ENCODE measurements around the gene EMD. TPM values are rescaled to one million over a fixed set of nuclear protein-coding genes. Genes with fewer than 3 reads are reported as not detected.
A peak's percentile ranks its signal among the peaks of the same experiment; 100 is the strongest.

EMD gene
- total RNA-seq, 1 donor from 2014 or later: 16.1 TPM

DNA sequence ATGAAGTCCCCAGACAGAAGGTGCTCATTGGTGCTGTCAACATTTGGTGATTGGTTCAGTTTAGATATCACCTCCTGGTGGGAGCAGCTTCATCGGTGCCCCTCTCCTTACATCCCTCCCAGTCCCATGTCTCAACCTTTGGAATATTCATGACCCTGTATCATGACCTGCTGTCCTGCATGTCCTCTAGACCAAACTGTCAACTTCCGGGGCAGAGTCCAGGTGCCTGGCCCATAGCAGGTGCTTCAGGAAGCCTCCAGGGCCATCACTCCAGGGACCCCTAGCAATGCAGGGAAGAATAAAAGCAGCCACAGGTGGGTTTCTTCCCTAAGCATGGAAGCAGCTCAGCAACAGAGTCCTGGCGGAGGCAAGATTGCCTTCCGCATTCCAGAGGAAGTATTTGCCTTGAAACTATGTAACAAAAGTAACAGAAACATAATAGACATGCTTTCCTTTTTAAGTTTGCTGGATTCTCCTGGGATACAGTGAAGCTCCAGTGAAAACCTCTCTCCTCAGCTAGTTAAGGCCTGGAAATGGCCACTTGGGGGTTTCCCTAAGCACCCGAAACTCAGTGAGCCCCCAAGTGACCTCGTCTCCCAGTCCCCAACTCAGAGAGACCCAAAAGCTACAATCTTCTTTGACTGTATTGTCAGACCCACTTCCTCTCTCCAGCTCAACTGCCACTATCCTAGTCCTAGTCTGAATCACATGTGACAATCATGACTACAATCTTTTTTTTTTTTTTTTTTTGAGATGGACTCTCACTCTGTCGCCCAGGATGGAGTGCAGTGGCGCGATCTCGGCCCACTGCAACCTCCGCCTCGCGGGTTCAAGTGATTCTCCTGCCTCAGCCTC, 48.0 kb downstream of the EMD start:
- H3K27me3 ChIP-seq (ENCODE audit: control insufficient read depth, insufficient read depth, low read length): no peaks in the 10 kb centered on the region
- no peaks in the 10 kb centered on the region for H3K36me3 ChIP-seq (ENCODE audit: control insufficient read depth, insufficient read depth, low read length)
- DNase-seq (ENCODE audit: low read depth) (no peak), FAIRE-seq (no peak)
- H3K4me3 ChIP-seq (ENCODE audit: low read depth, low read length): no peak overlapping the region
- TF ChIP-seq, protein P1, sequence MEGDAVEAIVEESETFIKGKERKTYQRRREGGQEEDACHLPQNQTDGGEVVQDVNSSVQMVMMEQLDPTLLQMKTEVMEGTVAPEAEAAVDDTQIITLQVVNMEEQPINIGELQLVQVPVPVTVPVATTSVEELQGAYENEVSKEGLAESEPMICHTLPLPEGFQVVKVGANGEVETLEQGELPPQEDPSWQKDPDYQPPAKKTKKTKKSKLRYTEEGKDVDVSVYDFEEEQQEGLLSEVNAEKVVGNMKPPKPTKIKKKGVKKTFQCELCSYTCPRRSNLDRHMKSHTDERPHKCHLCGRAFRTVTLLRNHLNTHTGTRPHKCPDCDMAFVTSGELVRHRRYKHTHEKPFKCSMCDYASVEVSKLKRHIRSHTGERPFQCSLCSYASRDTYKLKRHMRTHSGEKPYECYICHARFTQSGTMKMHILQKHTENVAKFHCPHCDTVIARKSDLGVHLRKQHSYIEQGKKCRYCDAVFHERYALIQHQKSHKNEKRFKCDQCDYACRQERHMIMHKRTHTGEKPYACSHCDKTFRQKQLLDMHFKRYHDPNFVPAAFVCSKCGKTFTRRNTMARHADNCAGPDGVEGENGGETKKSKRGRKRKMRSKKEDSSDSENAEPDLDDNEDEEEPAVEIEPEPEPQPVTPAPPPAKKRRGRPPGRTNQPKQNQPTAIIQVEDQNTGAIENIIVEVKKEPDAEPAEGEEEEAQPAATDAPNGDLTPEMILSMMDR (IDR thresholded peaks at IDR 0.05; ENCODE audit: insufficient read depth, low read length, severe bottlenecking): no peak

DNA sequence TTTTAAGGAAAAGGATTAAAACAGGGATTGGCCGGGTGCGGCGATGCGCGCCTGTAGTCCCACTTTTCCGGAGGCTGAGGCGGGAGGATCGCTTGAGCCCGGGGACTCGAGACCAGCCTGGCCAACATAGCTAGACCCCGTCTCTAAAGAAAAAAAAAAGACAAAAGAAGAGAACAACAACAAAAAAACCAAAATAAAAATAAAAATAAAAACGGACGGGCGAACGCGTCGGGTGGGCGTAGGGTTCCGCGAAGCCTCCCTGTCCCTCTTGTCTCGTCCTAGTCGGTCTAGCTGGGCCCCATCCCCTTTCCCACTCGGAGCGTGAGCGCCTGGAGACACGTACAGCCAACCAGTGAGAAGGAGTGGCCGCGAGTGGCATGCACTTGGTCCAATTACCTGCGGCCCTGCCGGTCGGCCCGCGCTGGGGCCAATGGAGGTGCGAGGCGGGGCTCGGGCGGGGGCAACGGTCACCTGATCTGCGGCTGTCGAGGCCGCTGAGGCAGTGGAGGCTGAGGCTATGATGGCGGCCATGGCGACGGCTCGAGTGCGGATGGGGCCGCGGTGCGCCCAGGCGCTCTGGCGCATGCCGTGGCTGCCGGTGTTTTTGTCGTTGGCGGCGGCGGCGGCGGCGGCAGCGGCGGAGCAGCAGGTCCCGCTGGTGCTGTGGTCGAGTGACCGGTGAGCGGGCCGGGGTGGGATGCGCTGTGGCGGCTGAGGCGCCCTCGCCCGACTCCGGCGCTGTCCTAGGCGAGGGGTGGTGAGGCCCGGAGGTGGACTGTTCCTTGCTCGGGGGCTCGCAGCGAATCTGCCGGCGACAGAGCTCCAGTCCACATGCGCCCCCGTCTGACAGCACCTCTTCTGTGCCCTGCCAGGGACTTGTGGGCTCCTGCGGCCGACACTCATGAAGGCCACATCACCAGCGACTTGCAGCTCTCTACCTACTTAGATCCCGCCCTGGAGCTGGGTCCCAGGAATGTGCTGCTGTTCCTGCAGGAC, 49.4 kb downstream of the EMD start, which contains the start of gene ATP6AP1:
Gene ATP6AP1, plus strand, starts transcription at position 502 of the 996 bp plus-strand sequence. Its CDS starts 16 bp downstream, at position 518.
- DNase-seq (ENCODE audit: low read depth): peak; percentile 75
- Histone ChIP-seq H3K4me3 (ENCODE audit: low read depth, low read length) (peak within 1 kb of the TSS; percentile 59), H3K36me3 (ENCODE audit: control insufficient read depth, insufficient read depth, low read length) (peaks cover 3% of the 10 kb centered on the region), H3K27me3 (ENCODE audit: control insufficient read depth, insufficient read depth, low read length) (no peaks in the 10 kb centered on the region)
- TF ChIP-seq, protein P1 (IDR thresholded peaks at IDR 0.05; ENCODE audit: insufficient read depth, low read length, severe bottlenecking): peak; percentile 10
- no peak for FAIRE-seq

DNA sequence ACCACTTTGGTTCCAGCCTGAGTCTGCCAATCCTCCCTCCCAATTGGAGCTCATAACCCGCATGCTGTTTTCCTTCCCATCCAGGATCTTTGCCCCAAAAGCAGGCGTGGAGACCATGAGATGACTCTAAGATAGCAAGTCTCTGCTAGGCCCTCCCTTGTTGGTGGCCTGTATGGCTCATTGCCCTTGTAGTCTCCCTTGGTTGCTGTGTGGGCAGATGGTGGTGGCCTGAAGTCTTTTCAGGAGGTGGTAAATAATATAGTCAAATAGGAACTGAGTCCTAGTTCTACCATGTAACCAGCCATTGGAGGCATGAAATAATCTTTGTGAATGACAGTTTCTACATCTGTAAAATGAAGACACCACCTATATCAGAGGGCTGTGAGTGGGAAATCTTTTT, 50.6 kb downstream of the EMD start:
- TF ChIP-seq, protein P1 (IDR thresholded peaks at IDR 0.05; ENCODE audit: insufficient read depth, low read length, severe bottlenecking): no peak
- Histone ChIP-seq H3K36me3 (ENCODE audit: control insufficient read depth, insufficient read depth, low read length) (peaks cover 3% of the 10 kb centered on the region), H3K27me3 (ENCODE audit: control insufficient read depth, insufficient read depth, low read length) (no peaks in the 10 kb centered on the region), H3K4me3 (ENCODE audit: low read depth, low read length) (no peak overlapping the region)
- DNase-seq (ENCODE audit: low read depth) (no peak), FAIRE-seq (no peak)

DNA sequence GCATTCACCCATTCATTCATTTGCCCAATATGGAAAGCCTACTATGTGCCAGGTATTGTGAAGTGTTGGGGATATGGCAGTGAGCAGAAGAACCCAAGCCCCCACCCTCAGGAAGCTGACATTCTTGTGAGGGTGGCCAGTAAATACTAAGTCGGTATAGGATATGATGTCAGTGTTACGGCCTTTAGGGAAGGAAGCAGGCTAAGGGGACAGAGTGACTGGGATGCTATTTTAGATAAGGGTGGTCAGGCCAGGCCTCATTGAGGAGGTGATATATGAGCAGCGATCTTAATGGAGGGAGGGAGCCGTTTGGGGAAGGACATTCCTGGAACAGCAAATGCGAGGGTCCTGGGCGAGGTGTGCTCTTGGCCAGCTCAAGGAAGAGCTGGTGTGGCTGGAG, 51.4 kb downstream of the EMD start:
- Histone ChIP-seq H3K36me3 (ENCODE audit: control insufficient read depth, insufficient read depth, low read length) (peaks cover 5% of the 10 kb centered on the region), H3K27me3 (ENCODE audit: control insufficient read depth, insufficient read depth, low read length) (no peaks in the 10 kb centered on the region), H3K4me3 (ENCODE audit: low read depth, low read length) (no peak overlapping the region)
- no peak for FAIRE-seq
- TF ChIP-seq, protein P1 (IDR thresholded peaks at IDR 0.05; ENCODE audit: insufficient read depth, low read length, severe bottlenecking): no peak
- DNase-seq (ENCODE audit: low read depth): no peak

DNA sequence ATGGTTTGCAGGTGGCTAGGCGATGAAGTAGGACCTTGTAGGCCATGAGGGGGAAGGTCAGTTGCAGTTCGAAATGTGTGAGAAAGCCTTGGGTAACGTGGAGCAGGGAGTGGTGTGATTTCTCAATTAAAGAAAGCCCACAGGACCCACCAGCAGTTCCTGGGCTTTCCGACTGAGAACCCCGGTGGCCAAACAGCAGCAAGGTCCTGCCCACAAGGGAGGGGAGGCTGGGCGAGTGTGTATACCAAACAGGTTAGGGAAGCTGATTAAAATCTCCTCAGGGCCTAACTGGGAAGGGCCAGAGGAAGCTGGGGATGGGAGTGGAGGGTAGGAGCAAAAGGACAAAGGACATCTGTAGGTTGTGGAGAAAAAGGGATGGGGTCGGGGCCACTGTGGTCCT, 51.8 kb downstream of the EMD start:
- Histone ChIP-seq H3K27me3 (ENCODE audit: control insufficient read depth, insufficient read depth, low read length) (no peaks in the 10 kb centered on the region), H3K36me3 (ENCODE audit: control insufficient read depth, insufficient read depth, low read length) (peaks cover 7% of the 10 kb centered on the region), H3K4me3 (ENCODE audit: low read depth, low read length) (no peak overlapping the region)
- FAIRE-seq: peak; percentile 36
- no peak for DNase-seq (ENCODE audit: low read depth)
- TF ChIP-seq, protein P1 (IDR thresholded peaks at IDR 0.05; ENCODE audit: insufficient read depth, low read length, severe bottlenecking): no peak

Other genes with a start within 250 kb of the EMD start
- not detected in 2 replicates for gene OPN1LW, start 235.1 kb upstream of the EMD start, total RNA-seq
- gene OPN1MW, start 196.7 kb upstream of the EMD start, total RNA-seq: not detected in 2 replicates
- not detected in 2 replicates for gene OPN1MW2, start 159.5 kb upstream of the EMD start, total RNA-seq
- not detected in 2 replicates for gene OPN1MW3, start 121.7 kb upstream of the EMD start, total RNA-seq
- gene TEX28, start 84.2 kb upstream of the EMD start, total RNA-seq: not detected in 2 replicates
- not detected in 2 replicates for gene TKTL1, start 83.5 kb upstream of the EMD start, total RNA-seq
- 676 and 858 TPM in 2 replicates for gene FLNA, start 4.7 kb upstream of the EMD start, total RNA-seq
- 2,240 and 6,023 TPM in 2 replicates for gene RPL10, start 19.1 kb downstream of the EMD start, total RNA-seq
- gene DNASE1L1, start 30.0 kb downstream of the EMD start, total RNA-seq: 38.7 and 70.7 TPM in 2 replicates
- gene TAFAZZIN, start 32.2 kb downstream of the EMD start, total RNA-seq: 20.6 and 22.4 TPM in 2 replicates
- 44.0 and 51.7 TPM in 2 replicates for gene ATP6AP1, start 49.4 kb downstream of the EMD start, total RNA-seq
- gene GDI1, start 57.9 kb downstream of the EMD start, total RNA-seq: 87.2 and 98.5 TPM in 2 replicates
- 88.5 and 90.4 TPM in 2 replicates for gene FAM50A, start 64.8 kb downstream of the EMD start, total RNA-seq
- gene PLXNA3, start 79.0 kb downstream of the EMD start, total RNA-seq: 6.1 and 8.7 TPM in 2 replicates
- gene LAGE3, start 100.0 kb downstream of the EMD start, total RNA-seq: 7.2 and 14.7 TPM in 2 replicates
- gene UBL4A, start 107.3 kb downstream of the EMD start, total RNA-seq: 36.6 and 59.2 TPM in 2 replicates
- 7.4 and 13.4 TPM in 2 replicates for gene SLC10A3, start 111.3 kb downstream of the EMD start, total RNA-seq
- 33.2 and 36.6 TPM in 2 replicates for gene FAM3A, start 136.9 kb downstream of the EMD start, total RNA-seq
- gene G6PD, start 167.6 kb downstream of the EMD start, total RNA-seq: 17.4 and 20.0 TPM in 2 replicates
- 8.4 and 10.3 TPM in 2 replicates for gene IKBKG, start 168.3 kb downstream of the EMD start, total RNA-seq
- not detected in 2 replicates for gene CTAG1A, start 205.8 kb downstream of the EMD start, total RNA-seq
- not detected in 2 replicates for gene CTAG1B, start 240.0 kb downstream of the EMD start, total RNA-seq